Effector memory CD4-positive, alpha-beta T cell (primary cell): ENCODE data around the gene KIF20B.

Experiments used
- DNase-seq, 3 donors: peaks; one replicate each; pipeline ENCODE4 v3.0.0-alpha.2; 2020
- H3K27ac ChIP-seq: 2 replicates; pipeline ENCODE4 v1.7.0; 2013; ENCODE audit warnings: mild to moderate bottlenecking, low read length, moderate library complexity; ENCODE audit not compliant: insufficient read depth, poor library complexity, severe bottlenecking
- H3K27me3 ChIP-seq: replicated peaks from 2 replicates; pipeline ENCODE4 v1.7.0; 2013; ENCODE audit warnings: mild to moderate bottlenecking, low read length; ENCODE audit not compliant: insufficient read depth, control insufficient read depth, poor library complexity, severe bottlenecking
- H3K36me3 ChIP-seq: 2 replicates; pipeline ENCODE4 v1.7.0; 2013; ENCODE audit warnings: mild to moderate bottlenecking, low read length, moderate library complexity; ENCODE audit not compliant: control insufficient read depth, insufficient read depth
- H3K4me1 ChIP-seq: 2 replicates; pipeline ENCODE4 v1.7.0; 2013; ENCODE audit warnings: low read length, mild to moderate bottlenecking; ENCODE audit not compliant: control insufficient read depth, insufficient read depth, poor library complexity, severe bottlenecking
- H3K4me3 ChIP-seq: 2 replicates; pipeline ENCODE4 v1.7.0; 2013; ENCODE audit warnings: low read length, low read depth, mild to moderate bottlenecking; ENCODE audit not compliant: insufficient read depth, poor library complexity, severe bottlenecking
- H3K9me3 ChIP-seq: 2 replicates; pipeline ENCODE4 v1.7.0; 2013; ENCODE audit warnings: mild to moderate bottlenecking, low read length, moderate library complexity; ENCODE audit not compliant: control insufficient read depth

Gene KIF20B

DNA sequence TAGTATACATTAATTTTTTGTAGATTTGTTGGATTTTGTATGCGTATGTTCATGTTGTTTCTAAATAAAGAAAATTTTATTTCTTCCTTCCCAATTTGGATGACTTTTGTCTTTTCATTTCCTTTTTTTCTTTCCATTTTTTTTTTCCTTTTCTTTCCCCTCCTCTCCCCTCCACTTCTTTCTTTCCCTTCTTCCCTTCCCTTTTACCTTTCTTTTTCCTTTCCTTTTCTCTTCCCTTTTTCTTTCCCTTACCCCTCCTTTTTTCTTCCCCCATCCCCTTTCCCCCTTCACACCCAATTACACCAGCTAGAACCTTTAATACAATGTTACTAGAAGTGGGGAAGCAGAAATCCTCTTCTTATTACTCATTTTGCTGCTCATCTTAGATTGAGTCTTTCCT, 6.0 kb downstream of the KIF20B start:
- peaks cover 2% of the 10 kb centered on the region for H3K4me1 ChIP-seq
- H3K4me3 ChIP-seq = no peak overlapping the region
- no peaks in the 10 kb centered on the region for H3K9me3 ChIP-seq
- H3K27ac ChIP-seq = no peak overlapping the region
- no peak for DNase-seq
- H3K27me3 ChIP-seq = no peaks in the 10 kb centered on the region
- H3K36me3 ChIP-seq = peaks cover 8% of the 10 kb centered on the region

DNA sequence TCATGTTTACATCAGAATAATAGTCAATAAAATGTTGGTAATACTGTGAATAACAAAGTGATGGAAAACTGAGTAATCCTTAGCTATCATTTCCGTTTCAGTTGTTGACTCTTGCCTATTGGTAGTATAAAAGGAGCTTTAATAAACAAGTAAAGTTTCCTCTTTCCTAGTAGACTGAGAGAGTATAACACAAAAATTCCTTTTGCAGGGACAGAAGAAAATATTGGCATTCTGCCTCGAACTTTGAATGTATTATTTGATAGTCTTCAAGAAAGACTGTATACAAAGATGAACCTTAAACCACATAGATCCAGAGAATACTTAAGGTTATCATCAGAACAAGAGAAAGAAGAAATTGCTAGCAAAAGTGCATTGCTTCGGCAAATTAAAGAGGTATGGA, 9.4 kb downstream of the KIF20B start:
- DNase-seq = no peak
- Histone ChIP-seq H3K4me3 (no peak overlapping the region), H3K36me3 (peaks cover 11% of the 10 kb centered on the region), H3K27me3 (no peaks in the 10 kb centered on the region), H3K4me1 (no peaks in the 10 kb centered on the region), H3K9me3 (no peaks in the 10 kb centered on the region), H3K27ac (no peak overlapping the region)

DNA sequence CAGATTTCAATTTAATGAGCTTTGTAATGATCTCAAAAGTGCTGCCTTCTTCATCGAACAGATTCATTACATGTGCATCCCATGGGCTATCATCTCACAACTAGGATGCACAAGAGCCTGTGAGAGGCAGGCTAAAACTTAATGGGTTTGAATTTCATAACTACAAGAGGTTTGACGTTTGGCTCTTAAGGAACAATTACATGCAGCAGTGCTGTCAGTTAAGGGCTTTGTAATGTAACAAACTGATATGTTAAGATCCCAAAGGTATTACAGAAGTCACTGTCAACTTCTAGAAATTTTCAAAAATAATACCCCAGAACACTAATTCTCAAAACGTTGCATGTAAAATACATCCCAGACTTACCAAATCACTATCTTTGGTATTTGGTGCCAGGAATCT, 33.2 kb downstream of the KIF20B start:
- Histone ChIP-seq H3K4me3 (no peak overlapping the region), H3K9me3 (no peaks in the 10 kb centered on the region), H3K4me1 (no peaks in the 10 kb centered on the region), H3K36me3 (no peaks in the 10 kb centered on the region), H3K27me3 (no peaks in the 10 kb centered on the region), H3K27ac (no peak overlapping the region)
- DNase-seq = no peak

DNA sequence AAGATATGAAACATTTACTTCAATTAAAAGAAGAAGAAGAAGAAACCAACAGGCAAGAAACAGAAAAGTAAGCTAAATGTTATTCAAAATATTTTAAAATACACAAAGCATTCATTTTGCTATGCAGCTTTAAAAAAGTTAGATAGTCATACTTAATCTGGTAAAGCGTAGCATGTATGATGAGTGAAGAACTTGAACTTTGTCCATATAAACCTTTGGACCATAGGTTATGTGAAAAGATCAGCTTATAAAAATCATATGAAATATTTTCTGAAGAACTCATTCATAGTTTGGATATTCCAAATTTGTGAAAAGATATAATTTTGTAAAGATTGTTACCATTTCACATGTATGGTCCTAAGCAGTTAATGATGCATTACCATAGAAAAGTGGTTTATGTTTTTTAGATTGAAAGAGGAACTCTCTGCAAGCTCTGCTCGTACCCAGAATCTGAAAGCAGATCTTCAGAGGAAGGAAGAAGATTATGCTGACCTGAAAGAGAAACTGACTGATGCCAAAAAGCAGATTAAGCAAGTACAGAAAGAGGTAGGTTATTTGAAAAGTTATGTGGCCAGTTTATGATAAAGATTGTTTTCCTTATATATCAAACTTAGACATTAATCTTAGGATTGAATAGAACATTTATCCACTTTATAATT, 37.3 kb downstream of the KIF20B start:
- H3K4me1 ChIP-seq = no peaks in the 10 kb centered on the region
- no peaks in the 10 kb centered on the region for H3K36me3 ChIP-seq
- no peak overlapping the region for H3K27ac ChIP-seq
- DNase-seq = no peak
- no peak overlapping the region for H3K4me3 ChIP-seq
- H3K27me3 ChIP-seq = no peaks in the 10 kb centered on the region
- no peaks in the 10 kb centered on the region for H3K9me3 ChIP-seq

DNA sequence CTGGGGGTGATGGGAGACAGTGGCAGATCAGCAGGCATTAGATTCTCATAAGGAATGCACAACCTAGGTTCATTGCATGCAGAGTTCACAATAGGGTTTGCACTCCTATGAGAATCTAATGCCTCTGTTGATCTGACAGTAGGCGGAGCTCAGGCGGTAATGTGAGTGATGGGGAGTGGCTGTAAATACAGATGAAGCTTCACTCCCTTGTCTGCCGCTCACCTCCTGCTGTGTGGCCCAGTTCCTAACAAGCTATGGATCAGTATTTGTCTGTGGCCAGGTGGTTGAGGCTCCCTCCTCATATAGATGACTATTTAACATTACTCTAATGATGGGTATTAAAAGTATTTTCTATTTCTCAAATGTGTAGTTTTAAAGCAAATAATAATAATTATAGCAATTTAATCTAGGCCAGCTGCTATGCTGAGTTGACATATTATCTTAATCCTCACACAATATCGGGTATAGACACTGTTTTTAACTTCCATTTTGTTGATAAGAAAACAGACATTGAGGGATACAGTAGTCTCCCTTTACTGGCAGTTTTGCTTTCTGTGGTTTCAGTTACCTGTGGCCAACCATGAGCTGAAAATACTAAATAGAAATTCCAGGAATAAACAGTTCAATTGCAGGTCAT, 39.9 kb downstream of the KIF20B start:
- no peaks in the 10 kb centered on the region for H3K27me3 ChIP-seq

DNA sequence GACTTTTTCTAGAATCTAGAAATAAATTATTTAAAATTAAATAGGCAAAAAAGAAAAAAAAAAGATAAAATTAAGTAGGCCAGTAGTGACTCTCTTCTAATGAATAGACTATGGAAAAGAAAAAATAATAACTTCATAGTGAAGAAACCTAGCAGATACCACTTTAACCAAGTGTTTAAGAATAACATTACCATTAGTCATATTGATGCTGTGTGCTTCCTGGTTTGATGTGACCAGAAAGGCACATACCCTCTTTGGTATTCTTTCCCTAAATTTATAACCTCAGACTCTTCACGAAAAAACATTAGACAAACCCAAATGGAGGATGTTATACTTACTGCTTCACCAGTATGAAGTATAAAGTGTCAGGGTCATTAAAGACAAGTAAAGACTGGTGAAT, 42.6 kb downstream of the KIF20B start:
- no peak overlapping the region for H3K27ac ChIP-seq
- no peak for DNase-seq
- H3K36me3 ChIP-seq = no peaks in the 10 kb centered on the region
- H3K4me1 ChIP-seq = no peaks in the 10 kb centered on the region
- no peaks in the 10 kb centered on the region for H3K27me3 ChIP-seq
- no peaks in the 10 kb centered on the region for H3K9me3 ChIP-seq
- H3K4me3 ChIP-seq = no peak overlapping the region

More for the DNA sequence above, 39.9 kb downstream of the KIF20B start:
- no peak overlapping the region for H3K4me3 ChIP-seq
- DNase-seq = no peak
- no peaks in the 10 kb centered on the region for H3K9me3 ChIP-seq
- H3K4me1 ChIP-seq = no peaks in the 10 kb centered on the region
- no peak overlapping the region for H3K27ac ChIP-seq
- no peaks in the 10 kb centered on the region for H3K36me3 ChIP-seq

DNA sequence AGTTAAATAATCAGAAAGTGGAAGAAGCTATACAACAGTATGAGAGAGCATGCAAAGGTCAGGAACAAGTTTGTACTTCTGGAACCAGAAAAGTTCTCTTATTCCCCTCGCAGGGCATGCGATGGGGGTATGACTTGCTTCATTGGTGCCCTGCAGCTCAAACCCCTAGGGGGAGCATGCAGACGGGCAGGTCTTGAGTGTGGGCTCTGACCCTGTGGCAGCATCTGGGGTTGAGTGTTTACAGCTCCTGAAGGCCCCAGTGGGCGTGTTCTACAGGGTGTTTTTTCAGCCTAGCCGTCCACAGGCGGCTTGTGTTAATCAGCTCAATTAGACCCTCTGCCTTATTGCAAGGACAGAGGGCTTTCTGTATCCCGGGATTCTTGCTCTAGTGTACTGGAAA, 44.5 kb downstream of the KIF20B start:
- DNase-seq = no peak
- Histone ChIP-seq H3K4me3 (no peak overlapping the region), H3K27ac (no peak overlapping the region), H3K27me3 (no peaks in the 10 kb centered on the region), H3K9me3 (no peaks in the 10 kb centered on the region), H3K4me1 (no peaks in the 10 kb centered on the region), H3K36me3 (no peaks in the 10 kb centered on the region)

DNA sequence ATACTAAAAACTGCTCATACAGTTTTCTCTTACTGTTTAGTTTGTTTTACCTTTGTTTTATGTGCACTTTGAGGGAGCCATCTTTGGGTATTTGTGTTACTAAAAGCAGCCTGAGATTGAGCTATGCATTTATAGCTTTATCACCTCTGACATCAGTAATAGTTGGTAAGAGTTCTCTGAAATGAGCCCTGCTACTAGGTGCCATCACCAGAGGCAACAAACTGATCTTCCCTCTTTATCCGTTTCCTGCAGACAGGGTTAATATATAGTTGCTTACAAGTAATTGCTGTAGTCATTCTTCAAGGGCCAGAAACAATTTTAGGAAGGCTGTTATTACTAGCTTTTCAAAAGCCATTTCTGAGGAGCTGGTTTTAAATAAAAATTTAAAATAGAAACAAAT, 49.1 kb downstream of the KIF20B start:
- no peak overlapping the region for H3K4me3 ChIP-seq
- no peak for DNase-seq
- peaks cover 4% of the 10 kb centered on the region for H3K36me3 ChIP-seq
- H3K9me3 ChIP-seq = no peaks in the 10 kb centered on the region
- no peaks in the 10 kb centered on the region for H3K4me1 ChIP-seq
- H3K27ac ChIP-seq = no peak overlapping the region
- H3K27me3 ChIP-seq = no peaks in the 10 kb centered on the region

DNA sequence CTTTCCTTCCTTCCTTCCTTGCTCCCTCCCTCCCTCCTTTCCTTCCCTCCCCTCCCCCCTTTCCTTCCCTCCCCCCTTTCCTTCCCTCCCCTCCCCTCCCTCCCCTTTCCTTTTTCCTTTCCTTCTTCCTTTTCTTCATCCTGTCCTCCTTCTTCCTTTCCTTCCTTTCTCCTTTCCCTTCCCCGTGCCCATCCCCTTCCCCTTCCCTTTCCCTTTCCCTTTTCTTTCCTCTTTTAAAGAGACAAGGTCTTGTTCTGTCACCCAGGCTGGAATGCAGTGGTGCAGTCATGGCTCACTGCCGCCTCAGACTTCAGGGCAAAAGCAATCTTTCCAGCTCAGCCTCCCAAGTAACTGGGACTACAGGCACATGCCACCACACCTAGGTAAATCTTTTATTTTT, 54.0 kb downstream of the KIF20B start:
- Histone ChIP-seq H3K9me3 (no peaks in the 10 kb centered on the region), H3K4me3 (no peak overlapping the region), H3K4me1 (no peaks in the 10 kb centered on the region), H3K27ac (no peak overlapping the region), H3K36me3 (peaks cover 4% of the 10 kb centered on the region), H3K27me3 (no peaks in the 10 kb centered on the region)
- DNase-seq = no peak

DNA sequence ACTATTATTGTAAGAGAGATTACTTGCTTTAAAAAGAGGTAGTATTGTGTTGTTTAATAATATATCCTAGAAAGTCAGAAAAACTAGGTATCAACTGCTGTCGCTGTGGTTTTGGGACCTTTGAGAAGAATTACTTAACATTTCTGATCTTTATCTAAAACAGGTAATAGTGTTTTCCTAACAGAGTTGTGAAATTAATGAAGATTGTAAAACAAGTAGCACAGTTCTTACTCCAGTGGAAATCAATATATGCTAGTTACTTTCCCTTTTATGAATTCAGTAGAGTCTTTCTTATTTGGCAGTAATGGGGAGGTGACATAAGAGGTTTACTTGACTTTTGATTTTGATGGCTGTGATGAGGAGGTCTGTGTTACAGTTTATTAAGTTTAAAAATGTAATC, 58.1 kb downstream of the KIF20B start:
- H3K4me3 ChIP-seq = no peak overlapping the region
- H3K36me3 ChIP-seq = peaks cover 6% of the 10 kb centered on the region
- DNase-seq = no peak
- no peaks in the 10 kb centered on the region for H3K27me3 ChIP-seq
- H3K4me1 ChIP-seq = no peaks in the 10 kb centered on the region
- H3K9me3 ChIP-seq = no peaks in the 10 kb centered on the region
- H3K27ac ChIP-seq = no peak overlapping the region
